Measurements from ENCODE around the gene UPF3A.

UPF3A gene

DNA sequence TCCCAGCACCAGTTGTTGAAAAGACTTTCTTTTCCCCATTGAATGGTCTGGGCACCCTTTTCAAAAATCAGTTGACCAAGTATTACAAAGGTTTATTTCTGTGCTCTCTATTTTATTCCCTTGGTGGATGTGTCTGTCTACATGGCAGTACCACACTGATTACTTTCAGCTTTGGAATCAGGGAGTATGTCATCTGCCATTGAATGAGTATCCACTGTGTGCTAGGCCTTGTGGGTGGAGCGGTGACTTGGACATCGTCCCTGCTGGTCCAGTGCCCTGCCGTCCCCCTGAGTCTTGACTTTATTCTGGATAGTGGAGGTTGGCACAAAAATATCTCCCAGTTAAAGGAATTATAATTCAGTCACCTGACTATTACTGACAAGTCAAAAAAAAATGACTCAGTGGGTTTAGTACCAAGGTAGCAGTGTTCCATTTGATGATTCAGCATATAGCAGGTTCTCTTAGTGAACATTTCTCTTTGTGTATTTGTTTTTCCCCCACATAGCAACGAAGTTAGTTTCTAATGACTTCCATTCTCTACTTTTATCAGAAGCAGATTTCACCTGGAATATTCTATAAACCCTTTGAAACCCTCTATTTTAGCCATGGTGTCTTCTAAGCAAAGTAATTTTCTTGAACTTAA is 3.9 kb downstream of the UPF3A start:
- H3K4me2 ChIP-seq (ENCODE audit: low read length) = no peak overlapping the region
- H3K79me2 ChIP-seq = no peaks in the 10 kb centered on the region
- no peak overlapping the region for H3K9ac ChIP-seq
- H2AFZ ChIP-seq = no peak overlapping the region
- no peaks in the 10 kb centered on the region for H3K36me3 ChIP-seq (ENCODE audit: control insufficient read depth, insufficient read depth, low read length)
- H3K4me3 ChIP-seq (ENCODE audit: low read depth, low read length) = no peak overlapping the region
- no peaks in the 10 kb centered on the region for H3K9me3 ChIP-seq (ENCODE audit: control insufficient read depth, low read length)
- H3K27me3 ChIP-seq (ENCODE audit: control insufficient read depth, insufficient read depth, low read length) = no peaks in the 10 kb centered on the region
- H3K27ac ChIP-seq = no peak overlapping the region
- TF ChIP-seq, protein P1, sequence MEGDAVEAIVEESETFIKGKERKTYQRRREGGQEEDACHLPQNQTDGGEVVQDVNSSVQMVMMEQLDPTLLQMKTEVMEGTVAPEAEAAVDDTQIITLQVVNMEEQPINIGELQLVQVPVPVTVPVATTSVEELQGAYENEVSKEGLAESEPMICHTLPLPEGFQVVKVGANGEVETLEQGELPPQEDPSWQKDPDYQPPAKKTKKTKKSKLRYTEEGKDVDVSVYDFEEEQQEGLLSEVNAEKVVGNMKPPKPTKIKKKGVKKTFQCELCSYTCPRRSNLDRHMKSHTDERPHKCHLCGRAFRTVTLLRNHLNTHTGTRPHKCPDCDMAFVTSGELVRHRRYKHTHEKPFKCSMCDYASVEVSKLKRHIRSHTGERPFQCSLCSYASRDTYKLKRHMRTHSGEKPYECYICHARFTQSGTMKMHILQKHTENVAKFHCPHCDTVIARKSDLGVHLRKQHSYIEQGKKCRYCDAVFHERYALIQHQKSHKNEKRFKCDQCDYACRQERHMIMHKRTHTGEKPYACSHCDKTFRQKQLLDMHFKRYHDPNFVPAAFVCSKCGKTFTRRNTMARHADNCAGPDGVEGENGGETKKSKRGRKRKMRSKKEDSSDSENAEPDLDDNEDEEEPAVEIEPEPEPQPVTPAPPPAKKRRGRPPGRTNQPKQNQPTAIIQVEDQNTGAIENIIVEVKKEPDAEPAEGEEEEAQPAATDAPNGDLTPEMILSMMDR (IDR thresholded peaks at IDR 0.05) = no peak
- H3K4me1 ChIP-seq = no peaks in the 10 kb centered on the region

GRCh38 chr13:114286808-114287207 is 5.4 kb downstream of the UPF3A start:
- Histone ChIP-seq H3K27ac (no peak overlapping the region), H3K9me3 (ENCODE audit: control insufficient read depth, low read length) (no peaks in the 10 kb centered on the region), H3K4me3 (ENCODE audit: low read depth, low read length) (no peak overlapping the region), H3K4me2 (ENCODE audit: low read length) (no peak overlapping the region), H3K36me3 (ENCODE audit: control insufficient read depth, insufficient read depth, low read length) (no peaks in the 10 kb centered on the region), H3K27me3 (ENCODE audit: control insufficient read depth, insufficient read depth, low read length) (no peaks in the 10 kb centered on the region), H3K79me2 (no peaks in the 10 kb centered on the region), H3K9ac (no peak overlapping the region), H3K4me1 (no peaks in the 10 kb centered on the region), H2AFZ (no peak overlapping the region)
- TF ChIP-seq, protein P1 (IDR thresholded peaks at IDR 0.05) = no peak

GRCh38 chr13:114288157-114288591 is 6.8 kb downstream of the UPF3A start:
- Histone ChIP-seq H3K36me3 (ENCODE audit: control insufficient read depth, insufficient read depth, low read length) (no peaks in the 10 kb centered on the region), H3K4me1 (no peaks in the 10 kb centered on the region), H3K4me2 (ENCODE audit: low read length) (no peak overlapping the region), H3K27ac (no peak overlapping the region), H3K9me3 (ENCODE audit: control insufficient read depth, low read length) (no peaks in the 10 kb centered on the region), H3K4me3 (ENCODE audit: low read depth, low read length) (no peak overlapping the region), H3K79me2 (no peaks in the 10 kb centered on the region), H2AFZ (no peak overlapping the region), H3K9ac (no peak overlapping the region), H3K27me3 (ENCODE audit: control insufficient read depth, insufficient read depth, low read length) (no peaks in the 10 kb centered on the region)
- TF ChIP-seq, protein P1 (IDR thresholded peaks at IDR 0.05) = no peak

DNA sequence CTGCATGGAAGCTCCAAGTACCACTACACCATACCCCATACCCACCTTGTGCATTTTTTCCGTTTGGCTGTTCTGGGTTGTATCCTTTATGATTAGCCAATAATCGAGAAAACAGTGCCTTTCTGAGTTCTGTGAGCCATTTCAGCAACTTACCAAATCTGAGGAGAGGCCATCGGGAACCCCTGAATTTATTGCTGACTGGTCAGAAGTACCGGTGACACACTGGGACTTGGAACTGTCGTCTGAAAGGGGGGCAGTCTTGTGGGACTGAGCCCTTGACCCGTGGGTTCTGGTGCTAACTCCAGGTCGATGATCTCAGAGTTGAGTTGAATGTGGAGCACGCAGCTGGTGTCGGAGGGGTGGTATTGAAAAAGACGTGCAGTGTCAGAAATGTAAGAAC is 15.0 kb downstream of the UPF3A start:
- no peaks in the 10 kb centered on the region for H3K79me2 ChIP-seq
- no peaks in the 10 kb centered on the region for H3K9me3 ChIP-seq (ENCODE audit: control insufficient read depth, low read length)
- no peaks in the 10 kb centered on the region for H3K4me1 ChIP-seq
- no peak overlapping the region for H3K27ac ChIP-seq
- no peak overlapping the region for H3K4me2 ChIP-seq (ENCODE audit: low read length)
- H2AFZ ChIP-seq = no peak overlapping the region
- H3K9ac ChIP-seq = no peak overlapping the region
- no peaks in the 10 kb centered on the region for H3K27me3 ChIP-seq (ENCODE audit: control insufficient read depth, insufficient read depth, low read length)
- H3K4me3 ChIP-seq (ENCODE audit: low read depth, low read length) = no peak overlapping the region
- H3K36me3 ChIP-seq (ENCODE audit: control insufficient read depth, insufficient read depth, low read length) = no peaks in the 10 kb centered on the region
- TF ChIP-seq, protein P1 (IDR thresholded peaks at IDR 0.05) = no peak

DNA sequence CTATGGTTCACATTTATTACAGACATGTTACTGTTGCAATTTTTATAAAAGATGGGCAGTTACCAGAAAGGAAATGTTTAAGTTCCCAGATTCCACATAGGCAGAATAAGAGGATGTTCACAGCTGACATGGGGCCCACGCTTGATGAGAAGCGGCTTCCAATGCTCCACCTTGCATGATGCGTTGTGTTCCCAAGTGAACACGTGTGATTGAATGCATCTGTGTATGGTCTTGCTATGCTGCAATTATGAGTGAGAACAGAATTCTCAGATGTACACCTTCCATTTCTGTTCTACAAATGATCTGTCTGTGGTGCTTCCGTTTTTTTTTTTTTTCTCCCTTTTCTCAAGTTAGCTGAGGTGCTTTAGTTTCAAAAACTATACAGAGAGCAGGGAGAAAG is 15.5 kb downstream of the UPF3A start:
- no peaks in the 10 kb centered on the region for H3K36me3 ChIP-seq (ENCODE audit: control insufficient read depth, insufficient read depth, low read length)
- H3K9me3 ChIP-seq (ENCODE audit: control insufficient read depth, low read length) = no peaks in the 10 kb centered on the region
- H2AFZ ChIP-seq = no peak overlapping the region
- H3K9ac ChIP-seq = no peak overlapping the region
- no peak overlapping the region for H3K27ac ChIP-seq
- TF ChIP-seq, protein P1 (IDR thresholded peaks at IDR 0.05) = no peak
- H3K79me2 ChIP-seq = no peaks in the 10 kb centered on the region
- H3K4me3 ChIP-seq (ENCODE audit: low read depth, low read length) = no peak overlapping the region
- H3K27me3 ChIP-seq (ENCODE audit: control insufficient read depth, insufficient read depth, low read length) = no peaks in the 10 kb centered on the region
- H3K4me1 ChIP-seq = no peaks in the 10 kb centered on the region
- H3K4me2 ChIP-seq (ENCODE audit: low read length) = no peak overlapping the region
